Mesenchymal stem cell (in vitro differentiated cells and primary cell): ENCODE measurements around the gene MIF4GD.

ENCODE experiments used
- DNase-seq: peaks from one replicate; pipeline ENCODE4 v3.0.0-alpha.2; 2013
- H2AFZ ChIP-seq: one replicate; pipeline ENCODE4 v1.6.1; 2013; ENCODE audit warnings: low read depth, mild to moderate bottlenecking, control low read depth, inconsistent platforms, low read length, moderate library complexity
- H2AK5ac ChIP-seq: 2 replicates; pipeline ENCODE4 v1.6.1; 2013; ENCODE audit warnings: low read length, moderate library complexity, mild to moderate bottlenecking, inconsistent platforms; ENCODE audit not compliant: severe bottlenecking
- H2BK120ac ChIP-seq: one replicate; pipeline ENCODE4 v1.6.1; 2013; ENCODE audit warnings: low read depth, mild to moderate bottlenecking, inconsistent platforms, low read length, moderate library complexity
- H2BK12ac ChIP-seq, 2 experiments: one replicate each; pipeline ENCODE4 v1.6.1; 2013; ENCODE audit warnings: inconsistent platforms in 2 of 2, low read length in 2 of 2, mild to moderate bottlenecking in 2 of 2, moderate library complexity in 2 of 2, control low read depth in 1 of 2
- H2BK15ac ChIP-seq: one replicate; pipeline ENCODE4 v1.6.1; 2013; ENCODE audit warnings: mild to moderate bottlenecking, low read depth, inconsistent platforms; ENCODE audit not compliant: poor library complexity, severe bottlenecking
- H2BK5ac ChIP-seq: 2 replicates; pipeline ENCODE4 v1.6.1; 2013; ENCODE audit warnings: low read depth, mild to moderate bottlenecking, low read length, control low read depth, inconsistent platforms; ENCODE audit not compliant: poor library complexity, severe bottlenecking
- H3K14ac ChIP-seq, 2 experiments: one replicate each; pipeline ENCODE4 v1.6.1; 2013; ENCODE audit warnings: inconsistent platforms in 2 of 2, low read length in 2 of 2, control low read depth in 1 of 2, mild to moderate bottlenecking in 1 of 2, moderate library complexity in 1 of 2
- H3K18ac ChIP-seq, 2 experiments: one replicate each; pipeline ENCODE4 v1.6.1; 2013; ENCODE audit warnings: inconsistent platforms in 2 of 2, low read length in 2 of 2, control low read depth in 1 of 2, low read depth in 1 of 2, mild to moderate bottlenecking in 1 of 2
- H3K23ac ChIP-seq, 2 experiments: one replicate each; pipeline ENCODE4 v1.6.1; 2013; ENCODE audit warnings: inconsistent platforms in 2 of 2, low read length in 2 of 2, mild to moderate bottlenecking in 2 of 2, moderate library complexity in 2 of 2, control low read depth in 1 of 2
- H3K27ac ChIP-seq: 2 replicates; pipeline ENCODE4 v1.5.1; 2013; ENCODE audit warnings: mild to moderate bottlenecking, moderate library complexity, low read length, control low read depth, inconsistent platforms; ENCODE audit not compliant: poor library complexity, severe bottlenecking
- H3K27me3 ChIP-seq, 2 experiments: 2 replicates each; pipeline versions ENCODE4 v1.6.1 to v1.7.0; 2013; ENCODE audit warnings: low read length in 2 of 2, mild to moderate bottlenecking in 2 of 2, moderate library complexity in 2 of 2, control low read depth in 1 of 2, inconsistent platforms in 1 of 2; ENCODE audit not compliant: control insufficient read depth in 1 of 2, insufficient read depth in 1 of 2
- H3K36me3 ChIP-seq, 2 experiments: 2 replicates each; pipeline versions ENCODE4 v1.6.1 to v1.7.0; 2013; ENCODE audit warnings: low read length in 2 of 2, control low read depth in 1 of 2, inconsistent platforms in 1 of 2, low read depth in 1 of 2, mild to moderate bottlenecking in 1 of 2; ENCODE audit not compliant: insufficient read depth in 2 of 2, control insufficient read depth in 1 of 2
- H3K4ac ChIP-seq, 2 experiments: one replicate each; pipeline ENCODE4 v1.6.1; 2013; ENCODE audit warnings: inconsistent platforms in 2 of 2, low read length in 2 of 2, mild to moderate bottlenecking in 2 of 2, moderate library complexity in 2 of 2, control low read depth in 1 of 2, low read depth in 1 of 2
- H3K4me1 ChIP-seq: 2 replicates; pipeline ENCODE4 v1.6.1; 2013; ENCODE audit warnings: low read depth, low read length, control low read depth; ENCODE audit not compliant: control insufficient read depth, insufficient read depth
- H3K4me2 ChIP-seq: 2 replicates; pipeline ENCODE4 v1.6.1; 2013; ENCODE audit warnings: low read length, mild to moderate bottlenecking, inconsistent platforms; ENCODE audit not compliant: poor library complexity, severe bottlenecking
- H3K4me3 ChIP-seq, 2 experiments: 2 replicates each; pipeline versions ENCODE4 v1.5.1 to v1.7.0; 2013; ENCODE audit warnings: low read length in 2 of 2, mild to moderate bottlenecking in 2 of 2, control low read depth in 1 of 2, low read depth in 1 of 2; ENCODE audit not compliant: insufficient read depth in 1 of 2
- H3K79me1 ChIP-seq: replicated peaks from 2 replicates; pipeline ENCODE4 v1.6.1; 2013; ENCODE audit warnings: mild to moderate bottlenecking, control low read depth, low read length, inconsistent platforms; ENCODE audit not compliant: poor library complexity, severe bottlenecking
- H3K9ac ChIP-seq: 2 replicates; pipeline ENCODE4 v1.7.0; 2013; ENCODE audit warnings: mild to moderate bottlenecking, low read length, moderate library complexity
- H3K9me3 ChIP-seq: 2 replicates; pipeline ENCODE4 v1.7.0; 2013; ENCODE audit warnings: mild to moderate bottlenecking, low read length; ENCODE audit not compliant: control insufficient read depth
- H4K8ac ChIP-seq: one replicate; pipeline ENCODE4 v1.6.1; 2013; ENCODE audit warnings: inconsistent platforms, mild to moderate bottlenecking, low read length, moderate library complexity
- H4K91ac ChIP-seq: one replicate; pipeline ENCODE4 v1.6.1; 2013; ENCODE audit warnings: mild to moderate bottlenecking, low read length, inconsistent platforms
- WGBS: methylation state at CpG from one replicate; pipeline ENCODE4 v1.1.7; 2013; ENCODE audit warnings: mixed read lengths; 5-methylcytosine and 5-hydroxymethylcytosine counted together

MIF4GD gene

GRCh38 chr17:75219815-75220214 lies 51.2 kb downstream of the MIF4GD start:
- Histone ChIP-seq H3K4me1 (no peaks in the 10 kb centered on the region), H3K9me3 (no peaks in the 10 kb centered on the region), H2BK12ac (no peak overlapping the region), H2AFZ (no peak overlapping the region), H2BK5ac (no peak overlapping the region), H3K4ac (no peak overlapping the region), H3K9ac (no peak overlapping the region), H3K4me2 (no peak overlapping the region), H4K8ac (no peak overlapping the region), H3K27ac (no peak overlapping the region), H3K4me3 (no peak overlapping the region), H3K18ac (no peak overlapping the region), H3K23ac (no peak overlapping the region), H3K36me3 (peaks cover 38 to 67% of the 10 kb centered on the region in 2 experiments), H2AK5ac (no peak overlapping the region), H2BK15ac (no peak overlapping the region), H3K27me3 (no peaks in the 10 kb centered on the region), H4K91ac (no peak overlapping the region), H3K79me1 (peaks cover 28% of the 10 kb centered on the region), H2BK120ac (no peak overlapping the region), H3K14ac (no peak overlapping the region)
- WGBS, result 100% methylated on average over 3 of the region's 3 CpGs
- no peak for DNase-seq

- no peak overlapping the region for H3K27ac ChIP-seq
Observed at GRCh38 chr17:75218131-75218530, 52.9 kb downstream of the MIF4GD start.

More at GRCh38 chr17:75218131-75218530, 52.9 kb downstream of the MIF4GD start:
- Histone ChIP-seq H3K4me3 (no peak overlapping the region), H4K8ac (no peak overlapping the region), H3K18ac (no peak overlapping the region), H2AK5ac (no peak overlapping the region), H3K4me1 (no peaks in the 10 kb centered on the region), H4K91ac (no peak overlapping the region), H3K23ac (no peak overlapping the region), H2BK15ac (no peak overlapping the region), H3K14ac (no peak overlapping the region), H2AFZ (no peak overlapping the region), H3K4me2 (no peak overlapping the region), H2BK120ac (no peak overlapping the region), H3K79me1 (peaks cover 28% of the 10 kb centered on the region), H3K27me3 (no peaks in the 10 kb centered on the region), H3K36me3 (peaks cover 48 to 74% of the 10 kb centered on the region in 2 experiments), H2BK12ac (no peak overlapping the region), H3K9ac (no peak overlapping the region), H3K4ac (no peak overlapping the region), H3K9me3 (no peaks in the 10 kb centered on the region), H2BK5ac (no peak overlapping the region)
- no peak for DNase-seq
- WGBS, result 97% methylated on average over 6 of the region's 6 CpGs
